ENCODE results near the gene PXDN.
"Not testable (repeated sequence)": the region's sequence is repeated elsewhere in the genome, so short reads cannot be mapped to it uniquely, and the experiment has no call there.

The PXDN gene

DNA sequence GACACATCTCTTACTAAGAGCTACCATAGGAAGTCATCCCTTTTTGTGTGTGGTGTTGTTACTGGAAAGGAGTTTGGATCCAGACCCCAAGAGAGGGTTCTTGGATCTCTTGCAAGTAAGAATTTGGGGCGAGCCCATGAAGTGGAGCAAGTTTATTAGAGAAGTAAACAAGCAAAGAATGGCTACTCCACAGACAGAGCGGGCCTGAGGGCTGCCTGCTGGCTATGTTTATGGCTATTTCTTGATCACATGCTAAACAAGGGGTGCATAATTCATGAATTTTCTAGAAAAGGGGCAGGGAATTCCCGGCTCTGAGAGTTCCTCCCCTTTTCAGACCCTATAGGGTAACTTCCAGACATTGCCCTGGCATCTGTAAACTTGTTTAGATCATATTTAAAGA, 30.6 kb upstream of the PXDN start:
- DNase-seq (no peak), ATAC-seq (no peak)

- no peak for ATAC-seq
- no peak for DNase-seq
These were observed 29.6 kb upstream of the PXDN start for GRCh38 chr2:1773883-1774282.

DNA sequence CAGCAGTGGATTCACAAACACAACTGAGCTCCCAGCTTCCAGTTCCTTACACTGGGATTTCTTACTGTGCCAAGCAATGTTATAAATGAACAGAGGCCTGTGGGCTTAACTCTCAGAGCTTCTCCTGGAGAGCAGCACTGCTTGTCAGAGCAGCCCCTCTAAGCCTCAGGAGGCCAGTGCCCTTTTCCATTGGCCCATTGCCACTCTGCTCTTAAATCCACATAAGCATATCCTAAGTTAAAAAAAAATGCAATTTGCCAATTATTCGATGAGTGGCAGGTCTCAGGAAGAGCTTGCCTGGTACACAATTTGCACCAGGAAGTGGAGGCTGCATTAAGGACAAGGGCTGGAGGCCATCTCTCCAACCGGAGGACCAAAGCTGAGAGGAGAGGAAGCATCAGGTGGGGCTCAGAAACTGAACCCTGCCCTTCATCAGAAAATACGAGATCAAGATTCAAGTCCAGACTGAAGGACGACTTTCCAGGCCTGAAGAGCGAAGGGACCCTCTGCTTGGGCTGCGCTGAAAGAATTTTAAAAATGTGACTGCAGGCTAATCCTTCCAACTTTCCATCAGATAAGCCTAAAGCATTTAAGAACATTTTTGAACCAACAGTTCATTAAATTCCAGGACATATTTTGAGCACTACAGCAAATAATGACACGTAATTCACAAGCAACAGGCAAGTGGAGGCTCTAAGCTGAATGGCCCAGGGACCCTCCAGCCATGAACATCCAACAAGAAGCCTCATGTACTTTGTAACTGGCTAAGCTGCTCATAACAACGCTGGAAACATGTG, 28.4 kb upstream of the PXDN start:
- ATAC-seq: no peak
- DNase-seq: no peak

GRCh38 chr2:1771626-1772280, 27.4 kb upstream of the PXDN start:
- DNase-seq (no peak), ATAC-seq (peak; percentile 7)

GRCh38 chr2:1770566-1771380, 26.5 kb upstream of the PXDN start:
- DNase-seq (no peak), ATAC-seq (no peak)

- DNase-seq (peak; percentile 68), ATAC-seq (no peak)
These were observed 25.5 kb upstream of the PXDN start for GRCh38 chr2:1769703-1770422.

- DNase-seq (no peak), ATAC-seq (no peak)
These were observed 23.8 kb upstream of the PXDN start for GRCh38 chr2:1767939-1768691.

GRCh38 chr2:1766851-1767811, 22.8 kb upstream of the PXDN start:
- DNase-seq (no peak), ATAC-seq (no peak)

DNA sequence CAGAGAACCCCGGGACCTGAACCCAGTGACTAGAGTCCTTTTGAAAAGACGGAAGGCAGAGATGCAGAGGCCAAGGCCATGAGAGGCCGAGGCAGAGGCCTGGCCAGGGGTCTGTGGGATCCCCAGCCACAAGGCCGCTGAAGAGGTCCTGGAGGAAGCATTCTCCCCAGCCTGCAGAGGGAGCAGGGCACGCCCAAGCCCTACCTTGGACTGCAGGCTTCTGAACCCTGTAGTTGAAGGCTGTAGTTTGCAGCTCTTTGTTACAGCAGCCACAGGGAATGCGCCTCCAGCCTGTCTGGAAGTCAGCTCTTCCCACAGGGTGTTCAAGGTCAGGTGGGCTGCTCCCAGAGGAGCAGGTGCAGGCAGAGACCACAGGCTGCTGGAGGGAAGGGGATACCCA, 22.1 kb upstream of the PXDN start:
- no peak for ATAC-seq
- no peak for DNase-seq

DNA sequence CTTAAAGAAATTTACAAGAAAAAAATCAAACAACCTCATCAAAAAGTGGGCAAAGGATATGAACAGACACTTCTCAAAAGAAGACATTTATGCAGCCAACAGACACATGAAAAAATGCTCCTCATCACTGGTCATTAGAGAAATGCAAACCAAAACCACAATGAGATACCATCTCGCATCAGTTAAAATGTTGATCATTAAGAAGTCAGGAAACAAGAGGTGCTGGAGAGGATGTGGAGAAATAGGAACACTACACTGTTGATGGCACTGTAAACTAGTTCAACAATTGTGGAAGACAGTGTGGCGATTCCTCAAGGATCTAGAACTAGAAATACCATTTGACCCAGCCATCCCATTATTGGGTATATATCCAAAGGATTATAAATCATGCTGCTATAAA, 20.9 kb upstream of the PXDN start:
- DNase-seq, ATAC-seq: not testable (repeated sequence)

DNA sequence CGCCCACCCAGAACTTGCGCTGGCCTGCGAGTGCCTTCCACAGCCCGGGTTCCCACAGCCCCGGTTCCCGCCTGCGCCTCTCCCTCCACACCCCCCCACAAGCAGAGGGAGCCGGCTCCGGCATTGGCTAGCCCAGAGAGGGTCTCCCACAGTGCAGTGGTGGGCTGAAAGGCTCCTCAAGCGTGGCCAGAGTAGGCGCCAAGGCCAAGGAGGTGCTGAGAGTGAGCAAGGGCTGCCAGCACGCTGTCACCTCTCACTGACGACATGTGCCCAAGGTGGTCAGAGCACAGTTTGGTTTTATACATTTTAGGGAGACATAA, 15.3 kb upstream of the PXDN start:
- DNase-seq: no peak
- ATAC-seq: no peak

DNA sequence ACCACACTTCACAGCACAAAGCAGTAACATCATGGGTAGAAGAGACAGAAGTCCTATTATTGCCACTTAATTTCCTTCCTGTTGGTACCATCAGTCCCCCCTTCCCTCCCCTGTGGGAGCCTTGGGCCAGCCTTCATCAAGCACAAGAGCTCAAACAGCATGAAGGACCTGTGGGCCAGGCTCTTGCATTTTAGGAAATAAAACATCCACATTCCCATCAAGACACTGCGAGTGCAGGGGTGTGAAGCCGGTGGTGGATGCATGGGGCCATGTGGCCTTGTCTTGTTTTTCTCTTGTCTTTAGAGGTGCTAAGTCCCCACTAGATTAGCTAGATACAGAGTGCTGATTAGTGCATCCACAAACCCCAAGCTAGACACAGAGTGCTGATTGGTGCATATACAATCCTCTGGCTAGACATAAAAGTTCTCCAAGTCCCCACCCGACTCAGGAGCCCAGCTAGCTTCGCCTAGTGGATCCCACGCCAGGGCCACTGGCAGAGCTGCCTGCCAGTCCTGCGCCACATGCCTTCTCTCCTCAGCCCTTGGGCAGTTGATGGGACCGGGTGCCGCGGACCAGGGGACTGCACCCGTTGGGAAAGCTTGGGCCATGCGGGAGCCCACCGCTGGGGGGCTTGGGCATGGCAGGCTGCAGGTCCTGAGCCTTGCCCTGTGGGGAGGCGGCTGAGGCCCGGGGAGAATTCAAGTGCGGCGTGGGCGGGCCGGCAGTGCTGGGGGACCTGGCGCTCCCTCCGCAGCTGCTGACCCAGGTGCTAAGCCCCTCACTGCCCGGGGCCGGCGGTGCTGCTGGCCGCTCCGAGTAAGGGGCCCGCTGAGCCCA, 14.7 kb upstream of the PXDN start:
- ATAC-seq: no peak
- DNase-seq: no peak

- DNase-seq: no peak
- no peak for ATAC-seq
These were observed 13.9 kb upstream of the PXDN start for GRCh38 chr2:1758171-1758570.

- ATAC-seq: no peak
These were observed 13.3 kb upstream of the PXDN start for GRCh38 chr2:1757567-1757966.

DNA sequence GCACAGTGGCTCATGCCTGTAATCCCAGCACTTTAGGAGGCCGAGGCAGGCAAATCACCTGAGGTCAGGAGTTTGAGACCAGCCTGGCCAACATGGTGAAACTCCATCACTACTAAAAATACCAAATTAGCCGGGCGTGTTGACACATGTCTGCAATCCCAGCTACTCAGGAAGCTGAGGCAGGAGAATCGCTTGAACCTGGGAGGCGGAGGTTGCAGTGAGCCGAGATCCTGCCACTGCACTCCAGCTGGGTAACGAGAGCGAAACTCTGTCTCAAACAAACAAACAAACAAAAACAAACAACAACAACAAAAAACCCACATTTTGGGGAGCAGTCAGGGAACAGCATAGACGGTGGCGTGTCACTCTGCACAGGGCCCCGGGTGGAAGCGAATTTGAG, 12.8 kb upstream of the PXDN start:
- not testable (repeated sequence) for DNase-seq, ATAC-seq

More at GRCh38 chr2:1757567-1757966, 13.3 kb upstream of the PXDN start:
- no peak for DNase-seq

DNA sequence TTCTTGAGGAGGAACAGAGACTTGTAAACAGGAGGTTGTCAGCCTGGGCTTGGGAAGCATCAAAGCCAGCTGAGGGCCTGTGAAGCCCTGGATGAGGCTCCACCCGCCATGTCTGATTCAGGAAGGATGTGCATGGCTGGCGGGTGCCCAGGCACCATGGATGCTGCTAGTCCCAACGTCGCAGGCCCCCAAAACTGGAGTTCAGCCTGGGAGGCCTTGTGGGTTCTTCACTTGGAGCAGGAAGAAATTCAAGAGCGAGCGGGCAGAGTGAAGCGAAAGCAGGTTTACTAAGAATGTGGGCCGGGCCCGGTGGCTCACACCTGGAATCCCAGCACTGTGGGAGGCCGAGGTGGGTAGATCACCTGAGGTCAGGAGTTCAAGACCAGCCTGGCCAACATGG, 12.1 kb upstream of the PXDN start:
- ATAC-seq (no peak), DNase-seq (no peak)

GRCh38 chr2:1755436-1756191, 11.3 kb upstream of the PXDN start:
- ATAC-seq (no peak), DNase-seq (no peak)

- no peak for ATAC-seq
- no peak for DNase-seq
These were observed 10.3 kb upstream of the PXDN start for GRCh38 chr2:1754461-1755170.
